Measurements from ENCODE around the gene C1orf74. TPM values are rescaled to one million over a fixed set of nuclear protein-coding genes. Genes with fewer than 3 reads are reported as not detected.

Gene C1orf74
- total RNA-seq, 1 donor from 2014 or later = 1.6 TPM

DNA sequence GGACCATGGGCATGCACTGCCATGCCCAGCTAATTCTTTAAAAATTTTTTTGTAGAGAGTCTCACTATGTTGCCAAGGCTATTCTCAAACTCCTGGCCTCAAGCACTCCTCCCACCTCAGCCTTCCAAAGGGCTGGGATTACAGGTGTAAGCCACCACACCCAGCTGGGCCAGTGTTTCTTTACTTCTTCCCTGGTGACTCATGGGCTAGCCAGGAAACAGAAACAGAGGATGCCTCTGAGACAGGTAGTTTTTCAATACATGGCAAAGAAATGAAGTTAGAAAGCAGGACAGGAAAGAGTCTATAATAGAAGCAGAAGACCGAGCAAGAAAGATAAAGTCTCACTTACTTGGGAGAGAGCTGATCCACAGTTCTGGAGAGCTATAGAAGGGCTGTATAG, 7.6 kb upstream of the C1orf74 start:
- intact Hi-C loops (cut with DNase I) = no loop called here

GRCh38 chr1:209790286-209791193, 6.2 kb upstream of the C1orf74 start:
- Histone ChIP-seq H3K4me3 (no peak overlapping the region), H3K4me1 (no peaks in the 10 kb centered on the region), H3K9me3 (no peaks in the 10 kb centered on the region), H3K36me3 (peaks cover 34% of the 10 kb centered on the region), H3K27ac (no peak overlapping the region), H3K27me3 (ENCODE audit: low read depth) (no peaks in the 10 kb centered on the region)
- DNase-seq (no peak), ATAC-seq (no peak)
- intact Hi-C loops (cut with DNase I) = no loop called here
- no peak for TF ChIP-seq CTCF (IDR thresholded peaks at IDR 0.05)

More for the DNA sequence above, 7.6 kb upstream of the C1orf74 start:
- no peak for TF ChIP-seq CTCF (IDR thresholded peaks at IDR 0.05)
- H3K27ac ChIP-seq = no peak overlapping the region
- ATAC-seq (no peak), DNase-seq (no peak)
- H3K9me3 ChIP-seq = no peaks in the 10 kb centered on the region
- no peak overlapping the region for H3K4me3 ChIP-seq
- no peaks in the 10 kb centered on the region for H3K27me3 ChIP-seq (ENCODE audit: low read depth)
- peaks cover 34% of the 10 kb centered on the region for H3K36me3 ChIP-seq
- H3K4me1 ChIP-seq = no peaks in the 10 kb centered on the region

- intact Hi-C loops (cut with DNase I) = no loop called here
- Histone ChIP-seq H3K4me3 (no peak overlapping the region), H3K36me3 (peaks cover 24% of the 10 kb centered on the region), H3K9me3 (no peaks in the 10 kb centered on the region), H3K4me1 (peaks cover 4% of the 10 kb centered on the region), H3K27me3 (ENCODE audit: low read depth) (no peaks in the 10 kb centered on the region), H3K27ac (no peak overlapping the region)
- ATAC-seq (no peak), DNase-seq (no peak)
- no peak for TF ChIP-seq CTCF (IDR thresholded peaks at IDR 0.05)
Measured at GRCh38 chr1:209789245-209789644, 4.9 kb upstream of the C1orf74 start.

DNA sequence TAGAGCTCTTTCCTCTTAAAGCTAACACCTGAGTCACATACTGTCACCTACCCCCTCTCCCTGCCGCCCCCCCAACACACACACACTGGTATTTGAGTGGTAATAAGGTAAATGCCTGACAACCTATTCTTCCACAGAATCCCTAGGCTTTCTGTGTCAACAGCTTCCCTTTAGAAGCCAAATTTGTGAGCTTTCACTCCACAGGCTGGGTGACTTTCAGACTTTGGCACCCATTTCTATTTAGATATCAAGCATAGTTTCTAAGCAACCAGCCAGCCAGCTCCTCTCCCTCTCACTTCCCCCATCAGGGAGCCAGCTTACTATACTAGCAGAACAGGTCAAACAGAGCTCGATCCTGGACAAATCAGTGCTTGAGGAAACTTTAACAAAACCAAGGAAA, 3.2 kb upstream of the C1orf74 start:
- intact Hi-C loops (cut with DNase I) = no loop called here

DNA sequence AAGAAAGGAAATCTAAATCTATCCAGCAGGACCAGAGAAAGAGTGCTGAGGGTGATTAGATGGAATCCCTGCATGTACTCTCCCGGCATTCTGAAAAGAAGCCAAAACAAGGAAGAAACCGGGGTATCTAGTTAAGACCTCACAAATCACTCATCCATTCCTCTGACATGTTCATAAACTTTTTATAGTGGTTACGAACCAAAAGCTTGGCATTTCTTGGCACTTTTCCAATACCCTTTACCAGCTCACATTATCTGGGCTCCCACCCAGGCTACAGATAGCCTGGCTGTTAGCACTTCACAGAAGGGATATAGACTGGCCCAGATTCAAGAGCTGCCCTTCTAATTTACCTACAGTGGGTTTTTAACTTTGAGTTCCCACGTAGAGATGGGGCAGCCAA, 1.8 kb upstream of the C1orf74 start:
- H3K27me3 ChIP-seq (ENCODE audit: low read depth) = no peaks in the 10 kb centered on the region
- no peak overlapping the region for H3K4me3 ChIP-seq
- peaks cover 14% of the 10 kb centered on the region for H3K36me3 ChIP-seq
- ATAC-seq (no peak), DNase-seq (no peak)
- no peak for TF ChIP-seq CTCF (IDR thresholded peaks at IDR 0.05)
- H3K4me1 ChIP-seq = peaks cover 15% of the 10 kb centered on the region
- intact Hi-C loops (cut with DNase I) = no loop called here
- no peak overlapping the region for H3K27ac ChIP-seq
- H3K9me3 ChIP-seq = no peaks in the 10 kb centered on the region

More for the DNA sequence above, 3.2 kb upstream of the C1orf74 start:
- no peak for TF ChIP-seq CTCF (IDR thresholded peaks at IDR 0.05)
- DNase-seq (no peak), ATAC-seq (peak; percentile 34 to 41)
- peaks cover 24% of the 10 kb centered on the region for H3K36me3 ChIP-seq
- H3K27me3 ChIP-seq (ENCODE audit: low read depth) = no peaks in the 10 kb centered on the region
- H3K27ac ChIP-seq = peak overlapping the region; percentile 63
- H3K4me1 ChIP-seq = peaks cover 15% of the 10 kb centered on the region
- no peaks in the 10 kb centered on the region for H3K9me3 ChIP-seq
- no peak overlapping the region for H3K4me3 ChIP-seq
